ENCODE results near the gene SAMD11. TPM values are rescaled to one million over a fixed set of nuclear protein-coding genes. Genes with fewer than 3 reads are reported as not detected.

SAMD11 gene
- total RNA-seq, 1 experiment from 2014 or later, result 2.3 TPM

GRCh38 chr1:970973-971730, 47.4 kb downstream of the SAMD11 start:
- ATAC-seq (no peak), DNase-seq (ENCODE audit: low spot score) (no peak)
- Mint-ChIP-seq H3K36me3 (no peaks in the 10 kb centered on the region), H3K27ac (no peak overlapping the region), H3K4me3 (no peak overlapping the region), H3K9me3 (no peaks in the 10 kb centered on the region; the same call in 1 of the 2 replicates), H3K4me1 (peaks cover 4% of the 10 kb centered on the region), H3K27me3 (ENCODE audit: low read depth) (peaks cover 43% of the 10 kb centered on the region)
- ChIA-PET CTCF (interaction anchor here (0.9 to 2.9 kb wide), 11 partner anchors 10 to 102 kb away, joined by 3 to 15 read pairs (median 4); partner anchors contain the start of gene NOC2L), POLR2A (no interaction called here)
- TF ChIP-seq NFE2L1 (CRISPR knock-in tag; IDR thresholded peaks at IDR 0.05) (no peak), NR2C2 (CRISPR knock-in tag; IDR thresholded peaks at IDR 0.05) (no peak), SMAD3 (CRISPR knock-in tag; IDR thresholded peaks at IDR 0.05; ENCODE audit: borderline replicate concordance) (no peak), TEAD1 (CRISPR knock-in tag; IDR thresholded peaks at IDR 0.05) (no peak), SMAD4 (CRISPR knock-in tag; IDR thresholded peaks at IDR 0.05) (no peak), JUN (CRISPR knock-in tag; IDR thresholded peaks at IDR 0.05) (no peak), ATF2 (CRISPR knock-in tag; IDR thresholded peaks at IDR 0.05; ENCODE audit: borderline replicate concordance, low read depth) (no peak)

DNA sequence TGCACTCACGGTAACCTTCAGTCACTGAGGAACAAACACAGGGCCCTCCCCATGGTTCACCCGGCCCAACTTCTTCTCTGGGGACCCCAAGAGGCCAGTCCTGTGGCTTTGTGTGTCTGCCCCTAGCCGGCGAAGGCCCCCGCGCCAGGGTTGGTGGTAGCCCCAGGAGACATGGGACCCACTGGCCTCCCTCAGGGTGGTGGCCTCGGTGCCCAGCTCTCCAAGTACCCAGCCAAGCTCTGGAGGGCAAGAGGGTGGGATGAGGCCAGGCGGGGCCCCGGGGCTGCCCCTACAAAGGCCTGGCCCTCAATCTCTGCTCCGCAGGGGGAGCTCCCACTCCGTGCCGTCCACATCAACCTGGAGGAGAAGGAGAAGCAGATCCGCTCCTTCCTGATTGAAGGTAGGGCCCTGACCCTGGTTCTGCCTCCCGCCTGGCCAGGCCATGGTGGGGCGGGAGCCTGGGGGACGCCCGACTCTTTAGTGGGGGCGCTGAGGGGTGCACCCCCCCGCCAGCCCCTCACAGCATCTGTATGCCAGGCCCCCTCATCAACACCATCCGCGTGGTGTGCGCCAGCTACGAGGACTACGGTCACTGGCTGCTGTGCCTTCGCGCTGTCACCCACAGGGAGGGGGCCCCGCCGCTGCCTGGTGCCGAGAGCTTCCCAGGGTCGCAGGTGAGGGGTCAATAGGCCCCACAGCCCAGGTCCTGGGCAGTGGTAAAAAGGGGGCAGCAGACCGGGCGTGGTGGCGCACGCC, 48.2 kb downstream of the SAMD11 start:
- DNase-seq (ENCODE audit: low spot score) (no peak), ATAC-seq (no peak)
- Mint-ChIP-seq H3K27me3 (ENCODE audit: low read depth) (peaks cover 40% of the 10 kb centered on the region), H3K36me3 (no peaks in the 10 kb centered on the region), H3K27ac (no peak overlapping the region), H3K4me3 (no peak overlapping the region), H3K9me3 (no peaks in the 10 kb centered on the region; the same call in 1 of the 2 replicates), H3K4me1 (peaks cover 4% of the 10 kb centered on the region)
- POLR2A ChIA-PET, result no interaction called here
- CTCF ChIA-PET, result interaction anchor here (1.0 to 2.9 kb wide), 5 partner anchors 12 to 91 kb away, joined by 3 to 15 read pairs (median 6); no protein-coding TSS in a partner anchor
- TF ChIP-seq ZNF425 (CRISPR knock-in tag; conservative IDR thresholded peaks at IDR 0.05) (no peak), KAT7 (CRISPR knock-in tag; IDR thresholded peaks at IDR 0.05; ENCODE audit: borderline replicate concordance) (no peak), HMGA2 (CRISPR knock-in tag; IDR thresholded peaks at IDR 0.05) (no peak), NFYB (CRISPR knock-in tag; conservative IDR thresholded peaks at IDR 0.05; ENCODE audit: low read depth) (no peak), GRHL2 (CRISPR knock-in tag; IDR thresholded peaks at IDR 0.05; ENCODE audit: insufficient replicate concordance, severe bottlenecking) (no peak), E2F5 (CRISPR knock-in tag; IDR thresholded peaks at IDR 0.05) (no peak), ZNF138 (CRISPR knock-in tag; conservative IDR thresholded peaks at IDR 0.05) (no peak), ZNF219 (CRISPR knock-in tag; IDR thresholded peaks at IDR 0.05; ENCODE audit: borderline replicate concordance) (no peak)
